Activated gamma-delta T cell (primary cell): Measurements from ENCODE around the gene MLN.

ENCODE experiments used
- DNase-seq: peaks from one replicate; lab custom pipeline; 2025; lab: John Stamatoyannopoulos, UW

The MLN gene

DNA sequence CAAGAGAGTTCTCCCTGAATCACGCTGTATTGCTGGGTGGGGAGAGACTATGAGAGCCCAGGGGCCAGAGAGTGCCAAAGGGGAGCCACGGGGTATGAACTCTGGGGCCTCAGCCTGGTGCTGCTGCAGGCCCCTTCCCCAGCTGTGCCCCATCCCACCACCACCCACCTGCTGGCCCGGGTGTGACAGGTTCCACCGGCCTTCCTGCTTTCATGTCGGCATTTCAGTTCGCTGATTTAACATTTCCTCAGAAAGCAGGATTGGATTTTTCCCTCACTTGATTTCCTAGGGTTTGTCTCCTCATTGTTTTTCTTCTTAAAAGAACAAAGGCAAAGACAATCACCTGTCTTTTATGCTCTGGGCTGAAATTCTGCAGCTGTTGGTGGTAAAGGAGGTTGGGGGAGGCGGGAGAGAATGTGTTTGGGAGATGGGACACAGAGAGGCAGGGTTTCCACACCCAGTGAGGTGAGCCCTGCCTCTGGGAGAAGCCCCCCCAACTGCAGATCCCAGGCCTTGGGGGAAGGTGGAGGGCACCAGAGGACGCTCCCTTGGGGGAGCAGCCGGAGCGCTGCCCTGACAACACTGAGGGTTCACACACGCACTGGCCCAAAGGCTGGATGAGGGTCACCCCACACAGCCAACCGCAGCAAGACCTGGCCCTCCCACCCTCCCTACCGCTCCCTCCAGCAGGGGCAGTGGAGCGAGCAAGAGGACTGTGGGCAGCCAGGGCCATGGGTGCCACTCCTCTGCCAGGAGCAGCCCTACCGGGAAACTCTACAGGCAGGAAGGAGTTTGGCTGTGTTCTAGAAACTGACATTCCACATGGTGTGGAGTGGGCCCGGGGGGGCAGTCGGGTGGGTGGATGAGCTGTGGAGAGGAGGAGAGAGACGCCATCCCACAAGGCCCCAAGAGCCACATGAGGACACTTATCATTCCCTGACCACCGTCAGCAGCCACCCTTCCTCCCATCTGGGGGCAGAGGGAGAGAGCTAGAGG is 10.5 kb upstream of the MLN start:
- no peak for DNase-seq

GRCh38 chr6:33813246-33813904 is 9.6 kb upstream of the MLN start:
- no peak for DNase-seq

- DNase-seq = no peak
Observed at GRCh38 chr6:33812669-33813068, 8.9 kb upstream of the MLN start.

DNA sequence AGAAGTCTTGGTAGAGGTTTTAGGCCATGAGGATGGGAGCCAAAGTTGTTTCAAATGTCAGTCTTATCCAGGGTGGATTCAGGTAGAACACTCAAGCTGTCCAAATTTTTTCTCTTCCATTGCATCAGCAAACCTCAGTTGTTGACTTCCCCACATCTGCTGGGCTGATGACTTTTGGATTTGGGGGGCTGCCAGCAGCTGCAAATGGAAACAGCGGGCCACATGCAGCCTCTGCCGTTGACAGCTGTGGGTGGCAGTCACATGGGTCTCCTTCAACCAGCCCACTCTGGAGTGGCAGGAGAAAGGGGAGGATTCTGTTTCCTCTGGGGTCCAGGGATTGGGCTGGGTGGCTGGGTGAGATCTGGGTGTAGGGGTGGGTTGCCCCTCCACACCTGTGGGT is 5.8 kb upstream of the MLN start:
- DNase-seq = no peak

DNA sequence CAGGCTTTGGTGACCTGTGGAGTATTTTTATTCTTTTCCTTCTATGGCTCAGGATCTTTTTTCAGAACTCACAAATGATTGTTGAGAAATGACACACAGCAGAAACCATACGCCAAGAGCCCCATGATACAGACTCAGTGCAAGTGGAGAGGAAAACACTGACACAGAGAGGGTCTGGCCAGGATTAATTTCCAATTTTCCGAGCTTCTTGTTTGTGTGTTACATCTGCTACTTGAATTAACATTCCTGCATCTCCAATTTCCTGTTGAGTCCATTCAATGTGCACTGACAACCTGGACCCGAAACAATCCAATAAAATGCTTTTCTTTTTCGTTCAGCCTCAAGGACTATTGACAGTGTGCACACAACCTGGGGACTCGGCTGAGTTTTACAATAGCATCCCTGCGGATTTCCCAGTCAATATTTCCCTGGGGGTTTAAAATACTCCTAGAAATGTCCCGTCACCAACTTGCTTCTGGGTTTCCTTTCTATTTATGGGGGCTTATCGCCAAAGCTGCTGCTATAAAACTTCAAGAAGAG is 4.9 kb upstream of the MLN start:
- DNase-seq = no peak

- no peak for DNase-seq
Observed at GRCh38 chr6:33807606-33808005, 3.8 kb upstream of the MLN start.

DNA sequence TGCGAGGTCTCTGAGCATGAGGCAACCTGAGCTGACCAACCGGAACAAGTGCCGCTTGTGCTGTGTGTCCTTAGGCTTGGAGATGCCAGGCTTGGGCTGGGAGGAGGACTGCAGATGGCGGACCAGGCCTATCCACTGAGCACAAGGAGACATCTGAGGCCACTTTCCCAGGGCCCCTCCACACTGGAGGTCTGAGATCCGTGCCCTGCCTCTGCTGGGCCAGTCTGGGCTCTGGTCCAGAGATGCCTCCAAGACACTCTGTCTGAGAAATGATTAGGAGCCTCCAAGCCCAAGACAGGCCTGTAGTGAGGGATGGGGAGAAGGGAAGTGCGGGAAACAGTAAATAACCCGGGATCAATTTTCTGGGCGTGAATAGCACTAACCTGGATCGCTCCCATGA is 3.0 kb upstream of the MLN start:
- DNase-seq = no peak

- DNase-seq = no peak
Observed at GRCh38 chr6:33802186-33802958, 1.4 kb downstream of the MLN start.

DNA sequence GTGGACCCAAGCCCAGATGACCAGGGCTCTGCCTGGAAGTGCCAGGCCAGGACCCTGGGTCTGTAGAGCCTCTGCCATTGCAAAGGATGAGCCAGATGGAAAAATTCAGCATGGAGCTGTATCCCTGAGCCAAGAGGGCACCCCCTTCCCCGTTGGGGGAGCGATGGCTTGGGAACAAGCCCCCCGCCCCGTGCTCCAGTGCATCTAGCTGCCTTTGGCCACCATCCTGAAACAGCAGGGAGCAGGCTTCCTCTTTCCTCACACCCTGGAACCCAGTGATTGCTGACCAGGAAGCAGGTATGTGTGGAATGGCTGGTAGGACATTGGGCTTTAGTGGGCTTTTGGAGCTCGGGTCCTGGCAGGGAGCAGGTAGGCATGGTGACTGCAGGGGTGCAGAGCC is 2.2 kb downstream of the MLN start:
- DNase-seq = no peak

GRCh38 chr6:33800248-33800969 is 3.4 kb downstream of the MLN start:
- DNase-seq = no peak

DNA sequence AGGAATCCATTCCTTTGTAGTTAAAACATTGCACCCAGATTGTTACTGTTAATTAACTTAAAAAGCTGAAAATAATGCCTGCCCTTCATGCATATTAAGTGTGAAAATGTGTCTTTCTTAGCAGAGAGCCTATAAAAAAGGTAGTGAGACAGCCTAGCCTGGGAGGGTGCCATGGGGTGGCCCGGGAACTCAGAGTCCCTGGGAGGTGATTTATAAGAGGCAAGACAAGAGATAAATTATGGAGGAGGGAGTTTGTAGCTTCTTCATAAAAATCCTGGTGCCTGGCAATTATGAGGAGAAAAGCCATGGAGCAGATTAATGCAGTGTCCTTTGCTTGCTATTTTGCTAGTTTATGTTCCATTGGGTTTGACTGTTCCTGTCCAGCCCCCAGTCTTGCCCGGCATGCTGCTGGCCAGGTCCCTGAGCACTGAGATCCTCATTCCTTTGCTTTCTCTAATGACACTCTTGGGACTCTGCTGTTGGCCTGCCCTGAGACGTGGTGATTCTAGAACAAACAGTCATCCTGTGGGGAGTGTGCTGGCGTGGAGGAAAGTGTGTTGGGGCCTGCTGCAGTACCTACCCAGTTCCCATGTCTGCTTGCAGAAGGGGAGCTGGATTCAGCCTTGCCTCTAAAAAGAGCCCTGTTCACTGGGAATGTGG is 4.2 kb downstream of the MLN start:
- no peak for DNase-seq

GRCh38 chr6:33798343-33798848 is 5.4 kb downstream of the MLN start:
- DNase-seq = no peak

DNA sequence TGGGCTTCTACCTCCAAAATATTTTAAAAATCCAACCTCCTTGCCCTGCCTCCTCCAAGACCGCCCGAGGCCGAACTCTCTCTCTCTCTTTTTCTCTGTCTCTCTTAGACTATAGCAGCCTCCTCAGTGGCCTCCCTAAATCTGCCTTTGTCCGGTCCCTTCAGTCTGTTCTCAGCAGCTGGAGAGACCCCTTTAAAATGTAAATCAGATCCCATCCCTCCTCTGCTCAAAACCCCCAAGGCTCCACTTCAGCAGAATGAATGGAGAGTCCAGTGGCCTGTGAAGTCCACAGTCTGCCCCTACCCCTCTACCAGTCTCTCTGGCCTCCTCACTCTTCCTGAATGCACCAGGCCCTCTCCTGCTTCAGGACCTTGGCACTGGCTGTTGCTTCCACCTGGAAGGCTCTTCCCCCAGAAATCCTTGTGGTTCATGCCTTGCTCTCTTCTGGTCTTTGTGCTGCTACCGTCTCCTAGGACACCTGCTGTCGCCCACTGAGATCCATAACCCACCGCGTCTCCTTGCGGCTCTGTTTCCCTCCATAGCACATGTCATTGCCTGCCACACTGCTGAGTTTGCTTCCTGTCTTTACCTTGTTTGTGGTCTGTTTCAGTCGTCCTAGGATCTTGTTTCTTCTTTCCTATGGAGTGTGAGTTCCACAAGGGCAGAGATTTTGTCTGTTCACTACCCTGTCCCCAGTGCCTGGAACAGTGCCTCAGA is 6.0 kb downstream of the MLN start:
- no peak for DNase-seq

DNA sequence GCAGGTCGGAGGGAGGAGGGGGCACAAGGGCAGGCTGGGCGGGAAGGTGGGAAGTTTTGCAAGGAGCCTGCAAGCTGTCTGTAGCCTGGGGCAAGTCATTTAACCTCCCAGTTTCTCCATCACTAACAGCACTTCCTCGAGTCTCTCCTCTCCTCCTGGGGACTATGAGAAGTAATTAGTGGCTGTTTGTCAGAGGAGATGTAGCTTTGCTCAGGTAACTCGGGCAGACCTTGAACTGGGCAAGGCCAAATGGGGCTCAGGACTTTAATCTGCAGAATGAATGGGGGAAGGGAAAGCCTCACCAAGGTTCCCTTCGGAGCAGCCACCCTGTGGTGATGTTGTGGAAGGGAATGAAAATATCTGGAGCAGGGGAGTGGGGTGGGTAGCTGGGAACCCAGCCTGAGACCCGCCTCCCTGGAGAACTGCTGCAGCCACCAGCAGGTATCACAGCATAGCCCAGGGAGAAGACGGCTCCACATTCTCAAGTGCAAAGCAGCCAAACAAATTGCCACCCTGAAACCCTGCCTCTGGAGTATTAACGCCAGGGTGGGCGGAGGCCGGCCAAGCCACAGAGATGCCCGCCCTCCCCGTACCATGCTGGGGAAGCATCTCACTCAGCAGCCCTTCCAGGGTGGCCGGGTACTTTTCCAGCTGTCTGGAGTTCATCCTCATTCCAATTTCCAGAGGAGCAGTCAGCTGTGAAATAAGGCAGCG is 8.7 kb downstream of the MLN start:
- no peak for DNase-seq

DNA sequence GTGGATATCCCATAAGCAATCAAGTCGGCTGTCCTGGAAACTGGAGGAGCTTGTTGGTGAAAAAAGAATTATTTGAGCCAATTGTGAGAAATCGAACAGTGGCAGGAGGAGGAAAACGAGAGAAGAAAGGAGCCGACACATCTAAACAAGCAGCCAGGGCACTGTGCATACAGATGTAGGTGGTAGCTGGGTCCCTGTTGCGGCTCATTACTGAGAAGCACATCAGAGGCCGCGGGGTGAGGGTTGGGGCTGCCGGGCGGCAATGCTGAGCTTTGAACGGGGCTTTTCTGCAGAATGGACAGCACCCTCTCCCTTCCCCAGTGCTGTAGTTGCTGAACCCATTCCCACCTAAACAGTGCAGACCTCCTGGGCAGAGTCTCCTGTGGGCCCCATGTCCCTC is 10.8 kb downstream of the MLN start:
- DNase-seq = no peak

GRCh38 chr6:33791620-33792019 is 12.2 kb downstream of the MLN start:
- DNase-seq = no peak

DNA sequence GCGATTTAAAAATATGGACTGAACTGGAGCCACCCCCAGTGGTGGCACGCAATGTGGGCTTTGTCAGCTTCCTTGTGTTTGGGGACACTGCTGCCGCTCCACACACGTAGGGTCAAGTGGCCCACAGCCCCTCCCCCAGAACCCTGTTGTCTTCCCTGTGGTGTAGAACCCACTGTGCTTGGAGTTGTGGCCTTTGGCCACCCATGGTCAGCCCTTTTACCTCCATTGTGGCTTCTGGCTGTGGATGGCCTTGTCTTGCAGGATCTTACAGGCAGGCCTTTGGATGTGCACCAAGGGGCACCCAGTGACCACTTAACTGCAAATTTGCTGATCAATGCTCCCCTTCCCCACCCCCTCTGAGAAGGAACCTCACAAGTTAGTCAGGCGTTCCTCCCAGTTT is 12.9 kb downstream of the MLN start:
- DNase-seq = no peak

DNA sequence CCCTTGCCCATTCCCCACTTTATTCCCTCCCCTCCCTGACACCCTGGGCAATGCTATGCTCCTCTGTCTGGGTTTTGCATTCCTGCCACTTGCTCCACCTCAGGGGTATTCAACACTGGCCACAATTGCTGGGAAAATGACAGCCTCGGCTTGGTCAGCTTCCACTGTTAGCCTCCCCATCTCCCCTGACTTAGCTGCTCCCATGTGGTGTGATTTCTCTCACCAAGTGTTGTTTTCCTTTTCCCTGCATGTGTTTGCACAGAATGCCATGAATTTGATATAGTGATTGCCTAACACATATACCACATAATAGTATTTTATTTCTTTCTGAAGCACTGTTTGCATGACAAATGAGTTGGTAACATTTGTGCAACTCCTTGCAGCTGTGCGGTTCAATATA is 13.4 kb downstream of the MLN start:
- no peak for DNase-seq

GRCh38 chr6:33789550-33789895 is 14.3 kb downstream of the MLN start:
- DNase-seq = no peak
